HEK293 (cell line): ENCODE measurements around the gene CDH24.

Source experiments
- CTCF ChIA-PET: fragments of 350-600 bp; formaldehyde crosslinking; extraction: SDS; loops from one replicate; lab custom pipeline; 2021; ENCODE audit warnings: antibody characterized with exemption; lab: Yijun Ruan, JAX
- POLR2A ChIA-PET: fragments of 300-600 bp; formaldehyde crosslinking; extraction: SDS; loops from one replicate; lab custom pipeline; 2020; ENCODE audit warnings: antibody characterized with exemption, inconsistent platforms; lab: Yijun Ruan, JAX
- H3K27ac ChIP-seq: fragments of 200-500 bp; sonication (Bioruptor generic); 2 replicates; pipeline ENCODE4 v1.5.1; 2014; ENCODE audit warnings: low read depth, low read length, control low read depth, inconsistent platforms; ENCODE audit errors: extremely low read depth
- H3K36me3 ChIP-seq, 2 experiments: fragments of 200-500 bp in 1 of 2; sonication (Bioruptor generic) in 1 of 2; 1 replicate in 1 of 2; 2 replicates in 1 of 2; pipeline ENCODE4 v1.5.1; 2014 to 2017; ENCODE audit warnings: inconsistent platforms in 2 of 2, low read length in 2 of 2; ENCODE audit not compliant: control insufficient read depth in 2 of 2, insufficient read depth in 1 of 2
- H3K4me1 ChIP-seq: fragments of 200-500 bp; sonication (Bioruptor generic); 2 replicates; pipeline ENCODE4 v1.5.1; 2014; ENCODE audit warnings: mild to moderate bottlenecking, low read length, inconsistent platforms; ENCODE audit not compliant: control insufficient read depth, insufficient read depth
- H3K4me3 ChIP-seq: 2 replicates; pipeline ENCODE4 v1.5.1; 2011; ENCODE audit warnings: low read depth, mild to moderate bottlenecking, control low read depth, low read length, moderate library complexity
- H3K9me3 ChIP-seq: fragments of 200-500 bp; sonication (Bioruptor generic); 2 replicates; pipeline ENCODE4 v1.5.1; 2014; ENCODE audit warnings: low read depth, low read length, inconsistent platforms; ENCODE audit not compliant: control insufficient read depth, insufficient read depth
- FEZF1 ChIP-seq: fragments of 450-650 bp; formaldehyde crosslinking; IDR thresholded peaks from 2 replicates; pipeline ENCODE4 v1.5.1; 2016; ENCODE audit warnings: missing biosample characterization, missing genetic modification characterization
- GLI4 ChIP-seq: fragments of 450-650 bp; formaldehyde crosslinking; IDR thresholded peaks from 2 replicates; pipeline ENCODE4 v1.5.1; 2016; ENCODE audit warnings: missing biosample characterization, missing genetic modification characterization
- GLIS1 ChIP-seq: fragments of 450-650 bp; formaldehyde crosslinking; IDR thresholded peaks from 2 replicates; pipeline ENCODE4 v1.5.1; 2016; ENCODE audit warnings: missing biosample characterization, missing genetic modification characterization
- KLF10 ChIP-seq: fragments of 450-650 bp; IDR thresholded peaks from 2 replicates; pipeline ENCODE4 v1.5.1; 2018; ENCODE audit warnings: missing biosample characterization, mild to moderate bottlenecking, missing genetic modification characterization
- KLF17 ChIP-seq: fragments of 450-650 bp; formaldehyde crosslinking; IDR thresholded peaks from 2 replicates; pipeline ENCODE4 v1.5.1; 2016; ENCODE audit warnings: missing biosample characterization, missing genetic modification characterization
- PRDM10 ChIP-seq: fragments of 450-650 bp; formaldehyde crosslinking; IDR thresholded peaks from 2 replicates; pipeline ENCODE4 v1.5.1; 2016; ENCODE audit warnings: missing biosample characterization, missing genetic modification characterization
- SP3 ChIP-seq: fragments of 450-650 bp; formaldehyde crosslinking; IDR thresholded peaks from 2 replicates; pipeline ENCODE4 v1.5.1; 2016; ENCODE audit warnings: missing biosample characterization, missing genetic modification characterization
- ZBTB17 ChIP-seq: fragments of 450-650 bp; formaldehyde crosslinking; IDR thresholded peaks from 2 replicates; pipeline ENCODE4 v1.5.1; 2016; ENCODE audit warnings: missing biosample characterization, missing genetic modification characterization
- ZFP3 ChIP-seq: fragments of 450-650 bp; formaldehyde crosslinking; IDR thresholded peaks from 2 replicates; pipeline ENCODE4 v1.5.1; 2016; ENCODE audit warnings: low read depth, missing biosample characterization, missing genetic modification characterization
- ZFP69B ChIP-seq: fragments of 450-650 bp; formaldehyde crosslinking; IDR thresholded peaks from 2 replicates; pipeline ENCODE4 v1.5.1; 2016; ENCODE audit warnings: missing biosample characterization, missing genetic modification characterization
- ZIC2 ChIP-seq: fragments of 450-650 bp; formaldehyde crosslinking; IDR thresholded peaks from 2 replicates; pipeline ENCODE4 v1.5.1; 2016; ENCODE audit warnings: missing biosample characterization, missing genetic modification characterization
- ZNF146 ChIP-seq: fragments of 450-650 bp; formaldehyde crosslinking; IDR thresholded peaks from 2 replicates; pipeline ENCODE4 v1.5.1; 2016; ENCODE audit warnings: missing biosample characterization, missing genetic modification characterization
- ZNF174 ChIP-seq: fragments of 450-650 bp; formaldehyde crosslinking; IDR thresholded peaks from 2 replicates; pipeline ENCODE4 v1.5.0; 2017; ENCODE audit warnings: missing biosample characterization, mild to moderate bottlenecking, missing genetic modification characterization
- ZNF366 ChIP-seq: fragments of 450-650 bp; formaldehyde crosslinking; conservative IDR thresholded peaks from 2 replicates; pipeline ENCODE4 v1.5.1; 2016; ENCODE audit warnings: missing biosample characterization, missing genetic modification characterization
- ZNF398 ChIP-seq: fragments of 450-650 bp; formaldehyde crosslinking; IDR thresholded peaks from 2 replicates; pipeline ENCODE4 v1.5.1; 2017; ENCODE audit warnings: missing biosample characterization, missing genetic modification characterization
- ZNF488 ChIP-seq: fragments of 450-650 bp; formaldehyde crosslinking; IDR thresholded peaks from 2 replicates; pipeline ENCODE4 v1.5.1; 2016; ENCODE audit warnings: missing biosample characterization, missing genetic modification characterization
- ZNF596 ChIP-seq: fragments of 450-650 bp; IDR thresholded peaks from 2 replicates; pipeline ENCODE4 v1.5.0; 2018; ENCODE audit warnings: missing biosample characterization, mild to moderate bottlenecking, missing genetic modification characterization, moderate library complexity
- ZNF654 ChIP-seq: fragments of 450-650 bp; formaldehyde crosslinking; IDR thresholded peaks from 2 replicates; pipeline ENCODE4 v1.5.1; 2016; ENCODE audit warnings: low read depth, missing biosample characterization, missing genetic modification characterization
- ZNF830 ChIP-seq: fragments of 450-650 bp; IDR thresholded peaks from 2 replicates; pipeline ENCODE4 v1.5.0; 2018; ENCODE audit warnings: missing biosample characterization, missing genetic modification characterization, low read depth, mild to moderate bottlenecking, moderate library complexity
- ZSCAN23 ChIP-seq: fragments of 450-650 bp; formaldehyde crosslinking; IDR thresholded peaks from 2 replicates; pipeline ENCODE4 v1.5.1; 2016; ENCODE audit warnings: missing biosample characterization, missing genetic modification characterization

CDH24 gene

GRCh38 chr14:23047751-23048693 lies 9.3 kb downstream of the CDH24 start:
- TF ChIP-seq FEZF1 (tag by site-specific recombination) (no peak), ZNF174 (no peak), GLI4 (tag by site-specific recombination) (no peak), ZFP3 (no peak), KLF10 (tag by site-specific recombination) (no peak), ZFP69B (tag by site-specific recombination) (no peak), ZNF830 (tag by site-specific recombination) (no peak), ZNF654 (no peak), ZNF488 (no peak), KLF17 (tag by site-specific recombination) (no peak), ZSCAN23 (no peak)
- ChIA-PET CTCF (interaction anchor here (1.4 to 16.2 kb wide), 3 partner anchors 21 to 61 kb away, joined by 4 to 469 read pairs (median 5); partner anchors contain the start of gene AJUBA), POLR2A (no interaction called here)
- peaks cover 0 to 40% of the 10 kb centered on the region in 2 experiments; a peak in 1 of 3 replicates for H3K36me3 ChIP-seq
- H3K9me3 ChIP-seq, result no peaks in the 10 kb centered on the region
- H3K4me3 ChIP-seq, result no peak overlapping the region
- no peak overlapping the region for H3K27ac ChIP-seq
- no peaks in the 10 kb centered on the region for H3K4me1 ChIP-seq

- CTCF ChIA-PET, result interaction anchor here (1.4 to 2.0 kb wide), 4 partner anchors 9 to 60 kb away, joined by 4 to 6 read pairs (median 6); partner anchors contain the start of gene CDH24
- H3K4me3 ChIP-seq, result no peak overlapping the region
- H3K9me3 ChIP-seq, result no peaks in the 10 kb centered on the region
- TF ChIP-seq PRDM10 (tag by site-specific recombination) (peak; percentile 55; the same call in 1 of the 2 replicates), ZBTB17 (tag by site-specific recombination) (peak; percentile 58; the same call in 1 of the 2 replicates), ZIC2 (tag by site-specific recombination) (peak; percentile 97), ZNF366 (tag by site-specific recombination) (no peak), ZNF398 (no peak), ZNF596 (tag by site-specific recombination) (no peak), SP3 (tag by site-specific recombination) (no peak), GLIS1 (tag by site-specific recombination) (peak; percentile 99), ZNF146 (no peak), KLF17 (tag by site-specific recombination) (0 out of 2 replicates have a peak, but pooled peaks have one; percentile 39)
- POLR2A ChIA-PET, result no interaction called here
- H3K36me3 ChIP-seq, result peaks cover 0 to 32% of the 10 kb centered on the region in 2 experiments; a peak in 1 of 3 replicates
- H3K27ac ChIP-seq, result no peak overlapping the region
- no peaks in the 10 kb centered on the region for H3K4me1 ChIP-seq
Observed at GRCh38 chr14:23047034-23047634, 10.2 kb downstream of the CDH24 start.
